IMR-90 (cell line): ENCODE measurements around the gene SRSF3. TPM values are rescaled to one million over a fixed set of nuclear protein-coding genes. Genes with fewer than 3 reads are reported as not detected.

ENCODE experiments used
- ATAC-seq: fragments of 200-7000 bp; cut with Tn5 transposase; 2 replicates; pipeline ENCODE4 v1.9.1; 2020; ENCODE audit warnings: low read depth, mild to moderate bottlenecking, moderate library complexity
- BruUV-seq: library from RNA; stranded (reverse); fragments of 400-500 nt; replicated peaks from 2 replicates; lab custom pipeline; 2021; lab: Mats Ljungman, UMichigan
- CTCF ChIA-PET: fragments of 300-600 bp; formaldehyde crosslinking; extraction: SDS; loops from one replicate; lab custom pipeline; 2021; ENCODE audit warnings: antibody characterized with exemption; lab: Yijun Ruan, JAX
- POLR2A ChIA-PET: fragments of 300-600 bp; sonication (Branson Sonifier 250); formaldehyde crosslinking; loops from one replicate; lab custom pipeline; 2022; ENCODE audit warnings: antibody characterized with exemption; ENCODE audit not compliant: unreplicated experiment; lab: Charles Lee
- DNase-seq: peaks from one replicate; pipeline ENCODE4 v3.0.0; 2013
- H2AFZ ChIP-seq: replicated peaks from 2 replicates; pipeline ENCODE3; 2013; ENCODE audit warnings: low read length, mild to moderate bottlenecking; ENCODE audit not compliant: poor library complexity
- H2AK5ac ChIP-seq: 2 replicates; pipeline ENCODE4 v1.6.1; 2013; ENCODE audit warnings: low read depth, low read length, inconsistent platforms
- H2AK9ac ChIP-seq: replicated peaks from 2 replicates; pipeline ENCODE3; 2013; ENCODE audit warnings: mild to moderate bottlenecking, low read depth, low read length, moderate library complexity; ENCODE audit not compliant: poor library complexity
- H2BK120ac ChIP-seq: 2 replicates; pipeline ENCODE4 v1.6.1; 2013; ENCODE audit warnings: low read depth, low read length, inconsistent platforms
- H2BK15ac ChIP-seq: 3 replicates; pipeline ENCODE4 v1.6.1; 2013; ENCODE audit warnings: low read depth, low read length, inconsistent platforms
- H2BK20ac ChIP-seq: 2 replicates; pipeline ENCODE4 v1.6.1; 2013; ENCODE audit warnings: low read depth, mild to moderate bottlenecking, inconsistent platforms, low read length, moderate library complexity
- H2BK5ac ChIP-seq: 2 replicates; pipeline ENCODE4 v1.6.1; 2013; ENCODE audit warnings: mild to moderate bottlenecking, low read depth, low read length, inconsistent platforms; ENCODE audit not compliant: poor library complexity, severe bottlenecking
- H3K14ac ChIP-seq: replicated peaks from 2 replicates; pipeline ENCODE4 v1.6.1; 2013; ENCODE audit warnings: low read depth, low read length, inconsistent platforms
- H3K18ac ChIP-seq: 2 replicates; pipeline ENCODE4 v1.6.1; 2013; ENCODE audit warnings: low read depth, low read length, control low read depth
- H3K23ac ChIP-seq: 2 replicates; pipeline ENCODE4 v1.6.1; 2013; ENCODE audit warnings: low read depth, low read length, inconsistent platforms
- H3K27ac ChIP-seq: 2 replicates; pipeline ENCODE4 v1.5.1; 2013; ENCODE audit warnings: mild to moderate bottlenecking, control low read depth, low read length; ENCODE audit not compliant: insufficient read depth
- H3K27me3 ChIP-seq: 2 replicates; pipeline ENCODE4 v1.6.1; 2013; ENCODE audit warnings: low read length; ENCODE audit not compliant: control insufficient read depth, insufficient read depth
- H3K36me3 ChIP-seq: 2 replicates; pipeline ENCODE4 v1.6.1; 2013; ENCODE audit warnings: low read length, mixed read lengths; ENCODE audit not compliant: control insufficient read depth, insufficient read depth
- H3K4ac ChIP-seq: 2 replicates; pipeline ENCODE4 v1.6.1; 2013; ENCODE audit warnings: low read depth, low read length, inconsistent platforms
- H3K4me1 ChIP-seq: 2 replicates; pipeline ENCODE4 v1.6.1; 2013; ENCODE audit warnings: low read length, mixed read lengths; ENCODE audit not compliant: control insufficient read depth, insufficient read depth
- H3K4me2 ChIP-seq: 2 replicates; pipeline ENCODE4 v1.6.1; 2013; ENCODE audit warnings: low read depth, mild to moderate bottlenecking, control low read depth, low read length, moderate library complexity
- H3K4me3 ChIP-seq: 2 replicates; pipeline ENCODE4 v1.5.1; 2013; ENCODE audit warnings: low read depth, mild to moderate bottlenecking, control low read depth, low read length, moderate library complexity; ENCODE audit not compliant: insufficient read depth
- H3K56ac ChIP-seq: 2 replicates; pipeline ENCODE4 v1.6.1; 2013; ENCODE audit warnings: low read length, inconsistent platforms; ENCODE audit not compliant: insufficient read depth; ENCODE audit errors: extremely low read depth
- H3K79me1 ChIP-seq, 2 experiments: 2 replicates each; pipeline ENCODE4 v1.6.1; 2013; ENCODE audit warnings: low read length in 2 of 2, inconsistent platforms in 1 of 2, low read depth in 1 of 2
- H3K9ac ChIP-seq: 2 replicates; pipeline ENCODE4 v1.6.1; 2013; ENCODE audit warnings: low read depth, low read length, control low read depth
- H3K9me1 ChIP-seq: 2 replicates; pipeline ENCODE4 v1.6.1; 2013; ENCODE audit warnings: low read length, inconsistent platforms; ENCODE audit not compliant: insufficient read depth
- H3K9me3 ChIP-seq: 2 replicates; pipeline ENCODE4 v1.6.1; 2013; ENCODE audit warnings: low read length; ENCODE audit not compliant: control insufficient read depth, insufficient read depth
- H4K20me1 ChIP-seq: 2 replicates; pipeline ENCODE4 v1.6.1; 2013; ENCODE audit warnings: low read length, inconsistent platforms; ENCODE audit not compliant: insufficient read depth
- H4K5ac ChIP-seq: 2 replicates; pipeline ENCODE4 v1.6.1; 2013; ENCODE audit warnings: mild to moderate bottlenecking, low read depth, low read length, control low read depth
- H4K8ac ChIP-seq, 2 experiments: 2 replicates each; pipeline ENCODE4 v1.6.1; 2013; ENCODE audit warnings: low read depth in 2 of 2, low read length in 2 of 2, control low read depth in 1 of 2, inconsistent platforms in 1 of 2
- H4K91ac ChIP-seq: 2 replicates; pipeline ENCODE4 v1.6.1; 2013; ENCODE audit warnings: low read depth, low read length, inconsistent platforms; ENCODE audit not compliant: insufficient read depth
- BHLHE40 ChIP-seq: fragments of 150-350 bp; IDR thresholded peaks from 2 replicates; pipeline ENCODE4 v1.6.1; 2016; ENCODE audit warnings: mild to moderate bottlenecking, low read depth, low read length
- CEBPB ChIP-seq: IDR thresholded peaks from 2 replicates; pipeline ENCODE4 v1.6.1; 2012; ENCODE audit warnings: low read depth, low read length, improper control_type of control experiment
- CHD1 ChIP-seq: IDR thresholded peaks from 2 replicates; pipeline ENCODE4 v1.6.1; 2012; ENCODE audit warnings: low read depth, low read length, improper control_type of control experiment
- CTCF ChIP-seq: conservative IDR thresholded peaks from 2 replicates; pipeline ENCODE4 v1.5.1; 2012; ENCODE audit warnings: mild to moderate bottlenecking, low read depth, low read length, improper control_type of control experiment
- ELK1 ChIP-seq: fragments of 150-350 bp; IDR thresholded peaks from 2 replicates; pipeline ENCODE4 v1.6.1; 2016; ENCODE audit warnings: low read depth, mild to moderate bottlenecking, low read length, moderate library complexity, borderline replicate concordance
- MAFK ChIP-seq: IDR thresholded peaks from 2 replicates; pipeline ENCODE4 v1.6.1; 2012; ENCODE audit warnings: low read depth, low read length, improper control_type of control experiment
- MAZ ChIP-seq: IDR thresholded peaks from 2 replicates; pipeline ENCODE4 v1.6.1; 2012; ENCODE audit warnings: low read depth, mild to moderate bottlenecking, low read length, improper control_type of control experiment, moderate library complexity, borderline replicate concordance
- MXI1 ChIP-seq: IDR thresholded peaks from 2 replicates; pipeline ENCODE4 v1.6.1; 2012; ENCODE audit warnings: low read depth, mild to moderate bottlenecking, low read length, moderate library complexity, borderline replicate concordance
- POLR2A ChIP-seq: IDR thresholded peaks from 2 replicates; pipeline ENCODE4 v1.6.1; 2012; ENCODE audit warnings: mild to moderate bottlenecking, low read depth, low read length
- RAD21 ChIP-seq: IDR thresholded peaks from 2 replicates; pipeline ENCODE4 v1.6.1; 2012; ENCODE audit warnings: low read length, improper control_type of control experiment
- RCOR1 ChIP-seq: IDR thresholded peaks from 2 replicates; pipeline ENCODE4 v1.6.1; 2012; ENCODE audit warnings: mild to moderate bottlenecking, low read length, improper control_type of control experiment; ENCODE audit not compliant: insufficient replicate concordance
- RFX5 ChIP-seq: IDR thresholded peaks from 2 replicates; pipeline ENCODE4 v1.8.0; 2012; ENCODE audit warnings: low read depth, mild to moderate bottlenecking, low read length, moderate library complexity
- SMC3 ChIP-seq: fragments of 150-350 bp; IDR thresholded peaks from 2 replicates; pipeline ENCODE4 v1.6.1; 2016; ENCODE audit warnings: low read depth, mild to moderate bottlenecking, antibody characterized with exemption, low read length, moderate library complexity
- USF2 ChIP-seq: fragments of 150-350 bp; IDR thresholded peaks from 2 replicates; pipeline ENCODE4 v1.6.1; 2017; ENCODE audit warnings: mild to moderate bottlenecking, antibody characterized with exemption, low read length, low read depth
- WGBS, 2 experiments: methylation state at CpG; one replicate each; pipeline versions ENCODE4 v1.1.5 to v1.1.7; 2013; ENCODE audit warnings: missing lambda C conversion rate in 2 of 2; ENCODE audit not compliant: insufficient read length in 1 of 2; ENCODE audit errors: extremely low coverage in 2 of 2; 5-methylcytosine and 5-hydroxymethylcytosine counted together
- dilution Hi-C: fragments of 300-500 bp; cut with HindIII; formaldehyde crosslinking; loops from one replicate; pipeline ENCODE4 v1.14.3; 2018; ENCODE audit warnings: low sequenced_read_pairs; ENCODE audit not compliant: unreplicated experiment
- in situ Hi-C: fragments of 300-500 bp; cut with MboI; formaldehyde crosslinking; loops from 3 replicates; pipeline ENCODE4 v1.14.3; 2019; ENCODE audit warnings: low sequenced_read_pairs, inconsistent platforms, mixed read lengths
- intact Hi-C: fragments of 100-400 bp; cut with micrococcal nuclease; formaldehyde crosslinking; loops from 2 replicates; pipeline ENCODE4 v1.10.0; 2022
- polyA plus RNA-seq, 3 experiments: library from polyadenylated mRNA; depleted of rRNA; stranded (reverse); fragments of >200 nt; gene quantifications; 2 replicates each; pipeline ENCODE4 v1.2.3, GENCODE V29; 2012; ENCODE audit warnings: low replicate concordance in 1 of 3
- total RNA-seq: library from RNA; depleted of rRNA; stranded (reverse); fragments of >200 nt; gene quantifications from 2 replicates; pipeline ENCODE4 v1.2.3, GENCODE V29; 2012

The SRSF3 gene
- total and polyA plus RNA-seq, 2 of the 4 experiments (the other 2 are of a cell fraction) = 237 to 297 TPM

- ChIA-PET POLR2A (interaction anchor here (1.2 kb wide), 1 partner anchor 14 kb away, joined by 4 read pairs; the partner anchor contains the start of gene SRSF3), CTCF (interaction anchor here (0.6 to 1.2 kb wide), 2 partner anchors 19 to 149 kb away, joined by 3 to 4 read pairs; no protein-coding TSS in a partner anchor)
- H2AK5ac ChIP-seq = peak overlapping the region; percentile 42; the same call in 1 of the 2 replicates
These were observed 14.0 kb upstream of the SRSF3 start for GRCh38 chr6:36580184-36580526.

More at GRCh38 chr6:36580184-36580526, 14.0 kb upstream of the SRSF3 start:
- no peaks in the 10 kb centered on the region for H3K27me3 ChIP-seq
- DNase-seq (no peak), ATAC-seq (no peak)
- no peak overlapping the region for H3K4me3 ChIP-seq
- peak overlapping the region; percentile 5 to 81; a peak in 3 of 4 replicates for H4K8ac ChIP-seq
- H3K56ac ChIP-seq = peak overlapping the region; percentile 44; the same call in 1 of the 2 replicates
- H3K4ac ChIP-seq = peak overlapping the region; percentile 72
- peak overlapping the region; percentile 75; the same call in 1 of the 2 replicates for H3K23ac ChIP-seq
- H3K4me1 ChIP-seq = peaks cover 13% of the 10 kb centered on the region
- no CpG with 5 or more reads among the region's 8 CpGs for WGBS, 2 experiments
- H3K4me2 ChIP-seq = no peak overlapping the region; the same call in 1 of the 2 replicates
- in situ Hi-C loops (no loop called here), dilution Hi-C loops (no loop called here), intact Hi-C loops (no loop called here)
- peak overlapping the region; percentile 73 for H2BK5ac ChIP-seq
- peak overlapping the region; percentile 91 for H4K91ac ChIP-seq
- H3K9me1 ChIP-seq = peaks cover 11% of the 10 kb centered on the region
- peak overlapping the region; percentile 88 for H2BK120ac ChIP-seq
- no peaks in the 10 kb centered on the region for H3K36me3 ChIP-seq
- H3K14ac ChIP-seq = peak overlapping the region; percentile 68
- no TSS peak for BruUV-seq
- H3K18ac ChIP-seq = peak overlapping the region; percentile 75
- H4K5ac ChIP-seq = peak overlapping the region; percentile 87
- no peaks in the 10 kb centered on the region for H4K20me1 ChIP-seq
- peak overlapping the region; percentile 87 for H2AFZ ChIP-seq
- H3K79me1 ChIP-seq = peaks cover 4 to 15% of the 10 kb centered on the region in 2 experiments; a peak in 3 of 4 replicates
- peak overlapping the region; percentile 19 for H2AK9ac ChIP-seq
- H2BK20ac ChIP-seq = peak overlapping the region; percentile 73
- H2BK15ac ChIP-seq = peak overlapping the region; percentile 36; the same call in 1 of the 3 replicates
- TF ChIP-seq CHD1 = no peak
- TF ChIP-seq POLR2A = no peak
- no peak for TF ChIP-seq ELK1
- no peak for TF ChIP-seq RFX5
- no peak for TF ChIP-seq USF2
- TF ChIP-seq MAFK = no peak
- TF ChIP-seq RAD21 = no peak
- TF ChIP-seq BHLHE40 = no peak
- TF ChIP-seq CTCF = no peak
- no peak for TF ChIP-seq RCOR1
- no peak for TF ChIP-seq MXI1
- no peak for TF ChIP-seq MAZ
- TF ChIP-seq CEBPB = no peak
- TF ChIP-seq SMC3 = no peak
- no peaks in the 10 kb centered on the region for H3K9me3 ChIP-seq
- H3K9ac ChIP-seq = peak overlapping the region; percentile 5; the same call in 1 of the 2 replicates
- H3K27ac ChIP-seq = peak overlapping the region; percentile 57
